Activated CD8-positive, alpha-beta memory T cell treated with anti-CD3 and anti-CD28 coated beads, Interleukin-2, amount 50 U/mL, for 1 hour (primary cell): Measurements from ENCODE around the gene POLR3B.
"Not testable (repeated sequence)": the region's sequence is repeated elsewhere in the genome, so short reads cannot be mapped to it uniquely, and the experiment has no call there.

ENCODE experiments used
- DNase-seq: peaks from one replicate; pipeline ENCODE4 v3.0.0-alpha.2; 2020; ENCODE audit errors: extremely low read depth

Gene POLR3B

GRCh38 chr12:106342397-106343213, 14.9 kb upstream of the POLR3B start:
- no peak for DNase-seq

GRCh38 chr12:106343214-106343528, 14.4 kb upstream of the POLR3B start:
- no peak for DNase-seq

- DNase-seq, result no peak
Measured at GRCh38 chr12:106344131-106344530, 13.4 kb upstream of the POLR3B start.

GRCh38 chr12:106345746-106346145, 11.8 kb upstream of the POLR3B start:
- DNase-seq, result no peak

- DNase-seq, result no peak
Measured at GRCh38 chr12:106348411-106348810, 9.1 kb upstream of the POLR3B start.

DNA sequence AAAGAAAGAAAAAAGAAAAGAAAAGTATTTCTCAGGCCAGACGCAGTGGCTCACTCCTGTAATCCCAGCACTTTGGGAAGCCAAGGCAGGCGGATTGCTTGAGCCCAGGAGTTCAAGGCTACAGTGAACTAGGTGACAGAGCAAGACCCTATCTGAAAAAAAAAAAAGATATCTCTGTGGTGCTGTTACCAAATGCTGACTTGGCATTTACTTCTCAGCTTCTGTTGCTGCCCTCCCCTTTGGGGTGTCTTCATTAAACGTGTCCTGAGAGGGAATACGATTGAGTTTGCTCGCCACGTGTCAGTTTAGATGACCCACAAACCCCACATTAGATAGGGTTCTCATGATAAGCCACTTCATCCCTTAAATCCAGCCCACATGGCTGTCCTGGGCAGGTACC, 4.4 kb upstream of the POLR3B start:
- DNase-seq, result no peak

DNA sequence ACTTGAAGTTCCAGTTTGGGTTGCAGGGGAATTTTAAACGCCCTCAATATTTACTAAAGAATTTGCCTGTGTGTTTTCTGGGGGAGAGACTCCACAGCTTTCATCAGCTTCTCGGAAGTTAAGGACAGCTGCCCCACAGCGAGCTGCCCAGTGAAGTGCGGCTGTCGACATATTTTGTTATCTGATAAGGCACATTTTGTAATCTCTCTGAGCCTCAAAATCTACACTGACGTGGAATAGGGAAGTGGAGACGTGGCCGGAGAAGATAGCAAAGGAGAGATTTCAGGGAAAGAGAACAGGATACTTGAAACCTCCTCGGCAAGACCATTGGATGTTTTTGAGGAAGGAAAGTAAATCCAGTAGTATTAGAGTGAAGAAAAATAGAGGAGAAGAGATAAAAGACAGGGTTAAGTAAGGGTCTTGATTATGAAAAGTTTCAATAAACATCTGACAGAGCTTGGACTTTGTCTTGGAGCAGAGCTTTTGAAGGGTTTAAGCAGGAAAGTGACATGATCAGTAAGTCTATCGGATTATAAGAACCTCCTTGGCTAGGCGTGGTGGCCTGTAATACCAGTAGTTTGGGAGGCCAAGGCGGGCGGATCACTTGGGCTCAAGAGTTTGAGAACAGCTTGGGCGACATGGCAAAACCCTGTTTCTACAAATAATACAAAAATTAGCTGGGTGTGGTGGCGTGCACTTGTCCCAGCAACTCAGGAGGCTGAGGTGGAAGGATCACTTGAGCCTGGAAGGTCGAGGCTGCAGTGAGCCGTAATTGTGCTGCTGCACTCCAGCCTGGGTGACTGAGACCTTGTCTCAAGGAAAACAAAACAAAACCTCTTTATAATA, 1.1 kb downstream of the POLR3B start:
- DNase-seq, result no peak

DNA sequence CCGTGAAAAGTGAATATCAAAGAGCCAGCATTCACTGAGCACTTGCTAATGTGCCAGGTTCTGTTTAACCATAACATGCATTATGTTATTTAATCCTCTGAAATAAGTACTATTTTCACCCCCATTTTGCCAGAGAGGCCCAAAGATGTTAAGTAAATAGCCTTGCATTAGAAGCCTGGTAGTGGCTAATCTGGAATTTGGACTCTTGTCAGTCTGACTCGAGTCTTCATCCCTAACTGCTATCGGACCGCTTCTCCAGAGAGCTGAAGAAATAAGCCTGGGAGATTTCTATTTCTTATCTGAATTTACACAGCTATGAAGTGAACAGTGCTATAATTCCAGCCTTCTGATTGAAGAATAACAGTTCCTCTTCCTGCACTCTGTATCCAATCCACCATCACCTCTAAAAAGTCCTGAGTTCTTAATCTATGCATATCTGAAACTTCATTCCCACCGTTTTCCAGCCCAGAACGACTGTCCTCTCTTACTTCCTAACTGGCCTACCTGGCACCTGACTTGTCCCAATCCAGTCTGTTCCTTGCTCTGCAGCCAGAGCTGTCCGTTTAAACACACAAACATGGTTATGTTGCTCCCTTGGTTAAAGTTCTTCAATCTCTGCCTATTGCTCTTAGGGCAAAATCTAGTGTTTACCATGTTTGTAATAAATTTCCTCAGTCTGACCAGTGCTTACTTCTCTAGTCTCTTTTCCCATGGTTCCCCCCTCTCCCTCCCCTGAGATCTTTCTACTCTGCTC, 2.3 kb downstream of the POLR3B start:
- no peak for DNase-seq

- DNase-seq, result no peak
Measured at GRCh38 chr12:106360400-106360994, 2.9 kb downstream of the POLR3B start.

DNA sequence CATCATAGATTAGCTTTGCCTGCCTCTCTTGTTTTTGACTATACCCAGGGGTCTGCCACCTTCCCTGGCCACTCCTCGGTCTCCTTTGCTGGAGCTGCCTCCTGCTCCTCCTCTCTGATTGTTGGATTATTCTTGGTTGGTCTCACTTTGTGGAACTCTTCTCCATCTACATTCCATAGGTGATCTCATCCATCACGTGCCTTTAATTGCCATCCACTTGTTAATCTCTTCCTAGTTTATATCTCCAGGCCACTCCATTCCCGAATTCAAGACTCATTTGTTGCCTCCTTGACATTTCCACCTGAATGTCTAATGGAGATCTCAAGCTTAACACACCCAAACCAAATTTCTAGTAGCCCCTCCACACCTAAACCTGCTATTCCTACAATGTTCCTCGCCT, 5.4 kb downstream of the POLR3B start:
- no peak for DNase-seq

DNA sequence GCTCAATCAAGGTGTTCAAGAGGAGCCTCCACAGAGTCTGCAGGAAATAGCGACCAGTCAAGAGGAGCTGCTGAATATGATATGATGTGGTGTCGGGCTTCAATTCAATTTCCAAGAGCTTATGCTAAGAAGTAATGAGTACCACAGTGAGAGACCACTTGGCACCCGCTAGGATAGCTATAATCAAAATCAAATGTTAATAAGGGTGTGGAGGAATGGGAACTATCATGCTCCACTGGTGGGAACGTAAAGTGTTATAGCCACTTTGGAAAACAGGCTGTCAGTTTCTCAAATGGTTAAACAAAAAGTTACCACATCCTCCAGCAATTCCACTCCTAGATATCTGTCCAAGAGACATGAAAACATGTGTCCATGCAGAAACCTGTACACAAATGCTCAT, 6.7 kb downstream of the POLR3B start:
- no peak for DNase-seq

DNA sequence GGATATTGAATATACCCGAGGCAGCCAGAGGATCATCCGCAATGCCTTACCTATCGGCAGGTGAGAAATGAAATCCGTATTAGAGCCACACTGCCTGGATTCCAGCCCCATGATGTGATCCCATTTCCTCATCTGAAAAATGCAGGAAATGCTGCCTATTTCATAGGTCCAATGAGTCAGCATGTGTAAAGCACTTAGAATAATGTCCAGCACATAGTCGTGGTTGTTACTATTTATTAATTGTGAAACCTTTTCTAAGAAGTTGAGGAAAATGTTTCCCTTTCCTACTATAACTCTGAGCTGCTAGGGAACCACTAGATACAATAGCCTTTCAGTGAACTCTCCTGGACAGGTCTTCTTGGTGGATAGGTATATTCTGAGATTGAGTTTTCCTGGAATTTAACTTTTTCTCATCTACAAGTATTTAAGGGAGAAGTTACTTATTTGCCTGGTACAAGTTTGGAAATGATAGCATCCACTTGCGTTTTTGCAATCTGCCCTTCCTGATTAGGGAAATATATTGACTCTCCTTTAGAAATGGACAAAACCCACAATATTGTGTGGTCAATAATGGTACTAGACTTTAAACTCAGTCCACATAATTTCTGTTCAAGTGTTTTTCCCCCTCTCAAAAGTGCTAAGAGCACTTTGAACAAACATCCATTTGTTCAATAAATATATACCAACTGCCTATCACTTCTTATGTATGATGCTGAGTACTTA, 12.2 kb downstream of the POLR3B start:
- DNase-seq, result no peak

DNA sequence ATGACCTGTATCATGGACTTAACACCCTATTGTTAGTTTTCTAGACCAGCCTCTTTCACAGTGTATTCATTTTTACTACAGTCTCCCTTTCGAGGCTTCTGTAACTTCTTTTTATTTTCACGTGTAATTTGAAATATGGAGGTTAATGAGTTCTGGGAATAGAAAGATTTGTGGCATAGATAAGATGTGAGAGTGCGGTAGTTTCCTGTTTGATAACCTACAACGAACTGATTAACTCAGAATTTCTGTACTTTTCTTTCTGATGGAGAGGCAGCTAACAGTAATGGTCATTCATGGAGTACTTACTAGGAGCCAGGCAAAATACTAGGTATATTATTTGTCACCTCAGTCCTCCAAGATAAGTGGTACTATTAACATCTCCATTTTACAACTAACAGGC, 21.2 kb downstream of the POLR3B start:
- no peak for DNase-seq

DNA sequence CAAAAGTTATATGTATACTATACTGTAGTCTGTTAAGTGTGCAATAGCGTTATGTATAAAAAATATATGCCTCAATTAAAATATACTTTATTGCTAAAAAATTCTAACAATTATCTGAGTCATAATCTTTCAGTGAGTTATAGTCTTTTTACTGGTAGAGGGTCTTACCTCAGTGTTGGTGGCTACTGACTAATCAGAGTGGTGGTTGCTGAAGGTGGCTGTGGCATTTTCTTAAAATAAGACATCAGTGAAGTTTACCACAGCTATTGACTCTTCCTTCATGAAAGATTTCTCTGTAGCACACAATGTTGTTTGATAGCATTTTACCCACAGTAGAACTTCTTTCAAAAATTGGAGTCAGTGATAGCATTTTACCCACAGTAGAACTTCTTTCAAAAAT, 23.4 kb downstream of the POLR3B start:
- no peak for DNase-seq

DNA sequence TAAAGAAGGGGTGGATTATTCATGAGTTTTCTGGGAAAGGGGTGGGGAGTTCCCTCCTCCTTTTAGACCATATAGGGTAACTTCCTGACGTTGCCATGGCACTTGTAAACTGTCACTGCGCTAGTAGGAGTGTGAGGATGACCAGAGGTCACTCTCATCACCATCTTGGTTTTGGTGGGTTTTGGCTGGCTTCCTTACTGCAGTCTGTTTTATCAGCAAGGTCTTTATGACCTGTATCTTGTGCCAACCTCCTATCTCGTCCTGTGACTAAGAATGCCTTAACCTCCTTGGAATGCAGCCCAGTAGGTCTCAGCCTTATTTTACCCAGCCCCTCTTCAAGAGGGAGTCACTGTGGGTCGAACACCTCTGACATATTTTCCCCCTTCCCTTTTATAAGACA, 24.3 kb downstream of the POLR3B start:
- DNase-seq, result not testable (repeated sequence)

GRCh38 chr12:106386813-106387535, 29.4 kb downstream of the POLR3B start:
- DNase-seq, result no peak

DNA sequence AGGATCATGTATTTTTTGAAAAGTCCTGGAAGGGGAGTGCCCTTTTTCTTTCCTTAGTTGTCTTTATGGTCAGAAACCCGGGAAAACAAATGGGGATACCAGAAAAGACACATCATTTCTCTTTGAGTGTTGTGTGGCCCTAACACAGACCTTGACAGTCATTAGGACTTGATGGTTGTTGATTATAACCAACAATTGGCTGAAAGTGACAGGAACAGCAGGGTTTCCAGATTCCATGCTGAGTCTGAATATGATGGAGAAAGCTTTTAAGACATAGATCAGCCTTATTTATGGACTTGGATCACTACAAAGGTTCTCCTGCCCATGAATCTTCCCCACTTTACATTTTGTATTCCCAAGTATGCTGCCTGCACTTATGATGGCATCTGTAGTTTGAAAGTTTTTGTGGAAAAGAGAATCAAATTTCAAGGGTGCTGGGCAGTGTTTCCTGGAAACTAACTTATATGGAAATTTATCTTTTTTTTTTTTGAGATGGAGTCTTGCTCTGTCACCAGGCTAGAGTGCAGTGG, 30.4 kb downstream of the POLR3B start:
- no peak for DNase-seq

DNA sequence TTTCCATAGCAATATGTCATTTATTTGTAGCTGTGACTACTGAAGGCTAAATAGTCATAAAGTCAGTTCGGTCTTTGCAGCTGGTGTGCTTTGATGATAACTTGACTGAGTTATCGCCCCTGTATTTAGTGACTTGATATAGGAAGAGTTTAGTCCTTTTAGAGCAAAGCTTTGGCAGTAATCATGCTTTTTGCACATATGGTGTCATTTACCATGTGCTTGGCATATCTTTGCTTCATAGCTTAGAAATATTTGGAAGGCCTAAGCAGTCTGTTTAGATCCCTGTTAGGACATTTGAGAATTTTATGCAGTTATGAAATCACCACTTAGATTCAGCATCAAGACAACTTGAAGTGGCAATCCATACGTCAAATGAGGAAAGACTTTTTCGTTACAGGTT, 31.6 kb downstream of the POLR3B start:
- no peak for DNase-seq

- DNase-seq, result no peak
Measured at GRCh38 chr12:106392759-106393158, 35.2 kb downstream of the POLR3B start.

GRCh38 chr12:106409878-106410277, 52.3 kb downstream of the POLR3B start:
- DNase-seq, result no peak

GRCh38 chr12:106412563-106412962, 55.0 kb downstream of the POLR3B start:
- no peak for DNase-seq
